Thoracic aorta (tissue), 2 donors: ENCODE results near the gene MBLAC1. TPM values are rescaled to one million over a fixed set of nuclear protein-coding genes. Genes with fewer than 3 reads are reported as not detected.

ENCODE experiments used
- ATAC-seq: fragments of 150-250 bp; one replicate; pipeline ENCODE4 v1.8.0; 2017; ENCODE audit warnings: low read depth; ENCODE audit not compliant: insufficient number of reproducible peaks, low FRiP score
- DNase-seq: peaks from one replicate; pipeline ENCODE4 v3.0.0-alpha.2; 2020; ENCODE audit warnings: low spot score
- H3K27ac ChIP-seq, 2 donors: fragments of 200-600 bp; sonication (generic); 1 replicate in 1 of 2; 2 replicates in 1 of 2; pipeline ENCODE4 v1.5.1; 2016; ENCODE audit warnings: mild to moderate bottlenecking in 2 of 2, moderate library complexity in 2 of 2
- H3K27me3 ChIP-seq: fragments of 200-600 bp; sonication (generic); replicated peaks from 2 replicates; pipeline ENCODE4 v1.6.0; 2016; ENCODE audit warnings: mild to moderate bottlenecking; ENCODE audit not compliant: insufficient read depth
- H3K36me3 ChIP-seq: fragments of 200-600 bp; sonication (generic); one replicate; pipeline ENCODE4 v1.5.1; 2016
- H3K4me1 ChIP-seq, 2 donors: fragments of 200-600 bp; sonication (generic); 1 replicate in 1 of 2; 2 replicates in 1 of 2; pipeline versions ENCODE4 v1.5.1 to v1.6.0; 2016; ENCODE audit warnings: low read depth in 2 of 2, mild to moderate bottlenecking in 1 of 2; ENCODE audit not compliant: control insufficient read depth in 1 of 2
- H3K4me3 ChIP-seq: fragments of 200-600 bp; sonication (generic); 2 replicates; pipeline ENCODE4 v1.5.1; 2016; ENCODE audit warnings: mild to moderate bottlenecking
- H3K9me3 ChIP-seq: fragments of 200-600 bp; sonication (generic); 2 replicates; pipeline ENCODE4 v1.5.1; 2016
- CTCF ChIP-seq: fragments of 200-600 bp; sonication (generic); IDR thresholded peaks from one replicate; pipeline ENCODE4 v1.5.1; 2019; ENCODE audit warnings: antibody characterized with exemption
- total RNA-seq, 2 donors: library from RNA; depleted of rRNA; stranded (reverse); fragments of >200 nt; gene quantifications; one replicate each; pipeline versions ENCODE4 v1.1.0 to v1.2.3, GENCODE V29; 2016

Gene MBLAC1
- total RNA-seq, 2 donors from 2014 or later, result 1.1 TPM; not detected in 1

- DNase-seq (no peak), ATAC-seq (no peak)
- peak overlapping the region; percentile 72 to 82 for H3K27ac ChIP-seq
- no peaks in the 10 kb centered on the region for H3K9me3 ChIP-seq
- H3K27me3 ChIP-seq, result no peaks in the 10 kb centered on the region
- no peak for TF ChIP-seq CTCF
- peaks cover 12% of the 10 kb centered on the region for H3K36me3 ChIP-seq
- peak overlapping the region; percentile 99 for H3K4me3 ChIP-seq
- peaks cover 15 to 17% of the 10 kb centered on the region in 2 donors for H3K4me1 ChIP-seq
These were observed 32.4 kb downstream of the MBLAC1 start for GRCh38 chr7:100159099-100159623.

GRCh38 chr7:100160067-100160466 lies 33.3 kb downstream of the MBLAC1 start:
- Histone ChIP-seq H3K27ac (no peak overlapping the region), H3K27me3 (no peaks in the 10 kb centered on the region), H3K4me3 (no peak overlapping the region), H3K4me1 (peaks cover 15 to 17% of the 10 kb centered on the region in 2 donors), H3K9me3 (no peaks in the 10 kb centered on the region), H3K36me3 (peaks cover 10% of the 10 kb centered on the region)
- TF ChIP-seq CTCF, result no peak
- no peak for DNase-seq
- no peak for ATAC-seq

- H3K9me3 ChIP-seq, result no peaks in the 10 kb centered on the region
- no peak for TF ChIP-seq CTCF
- ATAC-seq, result no peak
These were observed 36.3 kb downstream of the MBLAC1 start for GRCh38 chr7:100163006-100163531.

GRCh38 chr7:100163871-100164270 lies 37.1 kb downstream of the MBLAC1 start:
- H3K4me3 ChIP-seq, result no peak overlapping the region
- DNase-seq, result no peak
- H3K27ac ChIP-seq, result no peak overlapping the region
- TF ChIP-seq CTCF, result no peak
- ATAC-seq, result no peak
- H3K27me3 ChIP-seq, result no peaks in the 10 kb centered on the region
- H3K36me3 ChIP-seq, result no peaks in the 10 kb centered on the region
- H3K9me3 ChIP-seq, result no peaks in the 10 kb centered on the region
- H3K4me1 ChIP-seq, result peaks cover 5 to 16% of the 10 kb centered on the region in 2 donors

More at GRCh38 chr7:100163006-100163531, 36.3 kb downstream of the MBLAC1 start:
- H3K36me3 ChIP-seq, result no peaks in the 10 kb centered on the region
- H3K27ac ChIP-seq, result no peak overlapping the region
- DNase-seq, result no peak
- no peak overlapping the region for H3K4me3 ChIP-seq
- H3K4me1 ChIP-seq, result peaks cover 4 to 15% of the 10 kb centered on the region in 2 donors
- H3K27me3 ChIP-seq, result no peaks in the 10 kb centered on the region

GRCh38 chr7:100166317-100166940 lies 39.7 kb downstream of the MBLAC1 start:
- Histone ChIP-seq H3K27me3 (no peaks in the 10 kb centered on the region), H3K36me3 (no peaks in the 10 kb centered on the region), H3K4me1 (peaks cover 4 to 27% of the 10 kb centered on the region in 2 donors), H3K9me3 (no peaks in the 10 kb centered on the region), H3K4me3 (peak overlapping the region; percentile 84), H3K27ac (no peak overlapping the region)
- ATAC-seq, result no peak
- TF ChIP-seq CTCF, result no peak
- no peak for DNase-seq
